Upper lobe of left lung (tissue), 4 donors: ENCODE data around the gene FIBIN.
"Not testable (repeated sequence)": the region's sequence is repeated elsewhere in the genome, so short reads cannot be mapped to it uniquely, and the experiment has no call there.

ENCODE experiments used
- POLR2A ChIP-seq, 4 donors: fragments of 450-650 bp; IDR thresholded peaks; one replicate each; pipeline ENCODE4 v1.5.1; 2016 to 2017; ENCODE audit warnings: antibody characterized with exemption in 4 of 4, mild to moderate bottlenecking in 2 of 4
- TF ChIP-seq, protein P1 (sequence below), 6 experiments: fragments of 450-650 bp in 4 of 6; fragments of 200-600 bp in 2 of 6; sonication (generic) in 2 of 6; IDR thresholded peaks; one replicate each; pipeline ENCODE4 v1.5.1; 2016 to 2019; ENCODE audit warnings: antibody characterized with exemption in 6 of 6

DNA sequence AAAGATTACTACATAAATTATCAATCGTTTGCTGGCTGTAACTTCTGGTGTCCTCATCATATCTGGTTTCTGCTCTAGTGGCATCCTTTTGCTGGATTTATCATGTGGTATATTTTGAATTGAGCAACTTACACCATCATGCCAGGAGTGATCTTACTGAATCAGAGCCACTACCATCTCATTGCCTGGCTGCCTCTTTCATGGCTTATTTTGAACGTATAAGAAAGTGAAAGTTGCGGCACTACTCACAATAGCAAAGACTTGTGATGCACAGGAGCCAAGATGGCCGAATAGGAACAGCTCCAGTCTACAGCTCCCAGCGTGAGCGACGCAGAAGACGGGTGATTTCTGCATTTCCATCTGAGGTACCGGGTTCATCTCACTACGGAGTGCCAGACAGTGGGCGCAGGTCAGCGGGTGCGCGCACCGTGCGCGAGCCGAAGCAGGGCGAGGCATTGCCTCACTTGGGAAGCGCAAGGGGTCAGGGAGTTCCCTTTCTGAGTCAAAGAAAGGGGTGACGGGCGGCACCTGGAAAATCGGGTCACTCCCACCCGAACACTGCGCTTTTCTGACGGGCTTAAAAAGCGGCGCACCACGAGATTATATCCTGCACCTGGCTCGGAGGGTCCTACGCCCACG lies 28.9 kb upstream of the FIBIN start:
- TF ChIP-seq, protein P1, sequence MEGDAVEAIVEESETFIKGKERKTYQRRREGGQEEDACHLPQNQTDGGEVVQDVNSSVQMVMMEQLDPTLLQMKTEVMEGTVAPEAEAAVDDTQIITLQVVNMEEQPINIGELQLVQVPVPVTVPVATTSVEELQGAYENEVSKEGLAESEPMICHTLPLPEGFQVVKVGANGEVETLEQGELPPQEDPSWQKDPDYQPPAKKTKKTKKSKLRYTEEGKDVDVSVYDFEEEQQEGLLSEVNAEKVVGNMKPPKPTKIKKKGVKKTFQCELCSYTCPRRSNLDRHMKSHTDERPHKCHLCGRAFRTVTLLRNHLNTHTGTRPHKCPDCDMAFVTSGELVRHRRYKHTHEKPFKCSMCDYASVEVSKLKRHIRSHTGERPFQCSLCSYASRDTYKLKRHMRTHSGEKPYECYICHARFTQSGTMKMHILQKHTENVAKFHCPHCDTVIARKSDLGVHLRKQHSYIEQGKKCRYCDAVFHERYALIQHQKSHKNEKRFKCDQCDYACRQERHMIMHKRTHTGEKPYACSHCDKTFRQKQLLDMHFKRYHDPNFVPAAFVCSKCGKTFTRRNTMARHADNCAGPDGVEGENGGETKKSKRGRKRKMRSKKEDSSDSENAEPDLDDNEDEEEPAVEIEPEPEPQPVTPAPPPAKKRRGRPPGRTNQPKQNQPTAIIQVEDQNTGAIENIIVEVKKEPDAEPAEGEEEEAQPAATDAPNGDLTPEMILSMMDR (IDR thresholded peaks at IDR 0.05): not testable (repeated sequence)
- not testable (repeated sequence) for TF ChIP-seq POLR2A (IDR thresholded peaks at IDR 0.05)
